OCI-LY7 (cell line): ENCODE data around the gene PGLYRP3.

Source experiments
- EZH2phosphoT487 ChIP-seq: fragments of 200-600 bp; sonication (generic); IDR thresholded peaks from 2 replicates; pipeline ENCODE4 v1.6.1; 2018; ENCODE audit warnings: low read depth, borderline replicate concordance, mild to moderate bottlenecking, mixed run types, antibody characterized with exemption, low read length, moderate library complexity, mixed read lengths
- TF ChIP-seq, protein P1 (sequence below): fragments of 200-600 bp; sonication (generic); conservative IDR thresholded peaks from 2 replicates; pipeline ENCODE4 v1.5.1; 2014; ENCODE audit warnings: mild to moderate bottlenecking, antibody characterized with exemption, low read length, moderate library complexity, mixed read lengths

GRCh38 chr1:153359241-153359640 is 46.5 kb upstream of the PGLYRP3 start:
- TF ChIP-seq, protein P1, sequence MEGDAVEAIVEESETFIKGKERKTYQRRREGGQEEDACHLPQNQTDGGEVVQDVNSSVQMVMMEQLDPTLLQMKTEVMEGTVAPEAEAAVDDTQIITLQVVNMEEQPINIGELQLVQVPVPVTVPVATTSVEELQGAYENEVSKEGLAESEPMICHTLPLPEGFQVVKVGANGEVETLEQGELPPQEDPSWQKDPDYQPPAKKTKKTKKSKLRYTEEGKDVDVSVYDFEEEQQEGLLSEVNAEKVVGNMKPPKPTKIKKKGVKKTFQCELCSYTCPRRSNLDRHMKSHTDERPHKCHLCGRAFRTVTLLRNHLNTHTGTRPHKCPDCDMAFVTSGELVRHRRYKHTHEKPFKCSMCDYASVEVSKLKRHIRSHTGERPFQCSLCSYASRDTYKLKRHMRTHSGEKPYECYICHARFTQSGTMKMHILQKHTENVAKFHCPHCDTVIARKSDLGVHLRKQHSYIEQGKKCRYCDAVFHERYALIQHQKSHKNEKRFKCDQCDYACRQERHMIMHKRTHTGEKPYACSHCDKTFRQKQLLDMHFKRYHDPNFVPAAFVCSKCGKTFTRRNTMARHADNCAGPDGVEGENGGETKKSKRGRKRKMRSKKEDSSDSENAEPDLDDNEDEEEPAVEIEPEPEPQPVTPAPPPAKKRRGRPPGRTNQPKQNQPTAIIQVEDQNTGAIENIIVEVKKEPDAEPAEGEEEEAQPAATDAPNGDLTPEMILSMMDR, result no peak
- TF ChIP-seq EZH2phosphoT487, result no peak
